NT2/D1 (cell line): ENCODE measurements around the gene NPIPA5.

ENCODE experiments used
- YY1 ChIP-seq: IDR thresholded peaks from 2 replicates; pipeline ENCODE4 v1.6.1; 2011; ENCODE audit not compliant: insufficient read length, insufficient read depth
- ZNF274 ChIP-seq: IDR thresholded peaks from 2 replicates; pipeline ENCODE4 v1.6.1; 2011; ENCODE audit warnings: mild to moderate bottlenecking, low read depth, low read length

DNA sequence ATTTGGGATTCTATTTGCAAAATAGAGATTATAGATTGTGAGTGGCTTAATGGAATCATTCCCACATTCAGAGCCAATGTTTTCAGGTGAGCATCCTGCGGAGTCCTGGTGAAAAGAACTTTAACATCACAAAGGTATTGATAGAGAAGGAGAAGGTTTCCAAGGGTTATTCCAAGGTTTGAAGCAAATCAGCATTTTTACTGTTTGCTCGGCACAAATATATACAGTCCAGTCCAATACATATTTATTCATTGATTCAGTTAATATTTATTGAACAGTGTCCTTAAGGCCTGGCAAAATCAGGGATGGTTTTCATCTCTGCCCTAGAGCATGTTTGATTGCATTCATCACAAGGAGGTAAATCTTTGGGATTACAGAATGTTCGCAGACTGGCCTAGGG lies 23.9 kb upstream of the NPIPA5 start:
- TF ChIP-seq ZNF274 (no peak), YY1 (no peak)
